IPS-18a (cell line): ENCODE results near the gene EXTL1.

Source experiments
- H3K27ac ChIP-seq: one replicate; pipeline ENCODE4 v1.5.1; 2013; ENCODE audit warnings: low read length
- H3K27me3 ChIP-seq: one replicate; pipeline ENCODE4 v1.6.1; 2013; ENCODE audit warnings: mild to moderate bottlenecking, low read length; ENCODE audit not compliant: control insufficient read depth, insufficient read depth
- H3K36me3 ChIP-seq: one replicate; pipeline ENCODE4 v1.6.1; 2013; ENCODE audit warnings: low read depth, low read length; ENCODE audit not compliant: control insufficient read depth
- H3K4me1 ChIP-seq: one replicate; pipeline ENCODE4 v1.6.1; 2013; ENCODE audit warnings: low read depth, low read length; ENCODE audit not compliant: control insufficient read depth
- H3K4me3 ChIP-seq: one replicate; pipeline ENCODE4 v1.5.1; 2013; ENCODE audit warnings: low read length
- H3K9ac ChIP-seq: one replicate; pipeline ENCODE4 v1.6.1; 2013; ENCODE audit warnings: mild to moderate bottlenecking, low read length, moderate library complexity
- H3K9me3 ChIP-seq: one replicate; pipeline ENCODE4 v1.6.1; 2013; ENCODE audit warnings: low read depth, low read length; ENCODE audit not compliant: control insufficient read depth

EXTL1 gene

GRCh38 chr1:26069941-26070295, 48.3 kb downstream of the EXTL1 start:
- Histone ChIP-seq H3K27me3 (no peaks in the 10 kb centered on the region), H3K9me3 (no peaks in the 10 kb centered on the region), H3K36me3 (no peaks in the 10 kb centered on the region), H3K4me3 (no peak overlapping the region), H3K9ac (no peak overlapping the region), H3K27ac (no peak overlapping the region), H3K4me1 (no peaks in the 10 kb centered on the region)

GRCh38 chr1:26070296-26070962, 48.9 kb downstream of the EXTL1 start:
- no peak overlapping the region for H3K4me3 ChIP-seq
- no peaks in the 10 kb centered on the region for H3K9me3 ChIP-seq
- H3K36me3 ChIP-seq: no peaks in the 10 kb centered on the region
- H3K4me1 ChIP-seq: no peaks in the 10 kb centered on the region
- no peaks in the 10 kb centered on the region for H3K27me3 ChIP-seq
- no peak overlapping the region for H3K27ac ChIP-seq
- no peak overlapping the region for H3K9ac ChIP-seq

GRCh38 chr1:26070963-26071342, 49.4 kb downstream of the EXTL1 start:
- Histone ChIP-seq H3K27me3 (no peaks in the 10 kb centered on the region), H3K9me3 (no peaks in the 10 kb centered on the region), H3K27ac (no peak overlapping the region), H3K9ac (no peak overlapping the region), H3K36me3 (no peaks in the 10 kb centered on the region), H3K4me3 (no peak overlapping the region), H3K4me1 (no peaks in the 10 kb centered on the region)

- H3K9ac ChIP-seq: no peak overlapping the region
- H3K4me3 ChIP-seq: no peak overlapping the region
- H3K4me1 ChIP-seq: no peaks in the 10 kb centered on the region
- no peaks in the 10 kb centered on the region for H3K9me3 ChIP-seq
- H3K36me3 ChIP-seq: no peaks in the 10 kb centered on the region
- H3K27ac ChIP-seq: no peak overlapping the region
- no peaks in the 10 kb centered on the region for H3K27me3 ChIP-seq
Observed at GRCh38 chr1:26072305-26072704, 50.7 kb downstream of the EXTL1 start.

GRCh38 chr1:26075421-26076144, 54.0 kb downstream of the EXTL1 start:
- Histone ChIP-seq H3K4me3 (no peak overlapping the region), H3K27ac (no peak overlapping the region), H3K27me3 (no peaks in the 10 kb centered on the region), H3K4me1 (peaks cover 6% of the 10 kb centered on the region), H3K9me3 (no peaks in the 10 kb centered on the region), H3K9ac (no peak overlapping the region), H3K36me3 (no peaks in the 10 kb centered on the region)

- Histone ChIP-seq H3K9me3 (no peaks in the 10 kb centered on the region), H3K36me3 (no peaks in the 10 kb centered on the region), H3K27ac (no peak overlapping the region), H3K27me3 (no peaks in the 10 kb centered on the region), H3K4me3 (no peak overlapping the region), H3K9ac (no peak overlapping the region), H3K4me1 (peaks cover 6% of the 10 kb centered on the region)
Observed at GRCh38 chr1:26077524-26077923, 55.9 kb downstream of the EXTL1 start.

GRCh38 chr1:26078286-26079177, 57.0 kb downstream of the EXTL1 start:
- Histone ChIP-seq H3K9ac (no peak overlapping the region), H3K27ac (no peak overlapping the region), H3K27me3 (no peaks in the 10 kb centered on the region), H3K9me3 (no peaks in the 10 kb centered on the region), H3K4me1 (peaks cover 6% of the 10 kb centered on the region), H3K36me3 (no peaks in the 10 kb centered on the region), H3K4me3 (no peak overlapping the region)

- Histone ChIP-seq H3K27me3 (no peaks in the 10 kb centered on the region), H3K9ac (no peak overlapping the region), H3K4me1 (peaks cover 6% of the 10 kb centered on the region), H3K36me3 (no peaks in the 10 kb centered on the region), H3K27ac (no peak overlapping the region), H3K4me3 (no peak overlapping the region), H3K9me3 (no peaks in the 10 kb centered on the region)
Observed at GRCh38 chr1:26079178-26079563, 57.6 kb downstream of the EXTL1 start.

- no peaks in the 10 kb centered on the region for H3K9me3 ChIP-seq
- no peak overlapping the region for H3K4me3 ChIP-seq
- H3K4me1 ChIP-seq: peaks cover 6% of the 10 kb centered on the region
- H3K9ac ChIP-seq: no peak overlapping the region
- no peaks in the 10 kb centered on the region for H3K36me3 ChIP-seq
- no peaks in the 10 kb centered on the region for H3K27me3 ChIP-seq
- no peak overlapping the region for H3K27ac ChIP-seq
Observed at GRCh38 chr1:26079960-26080814, 58.6 kb downstream of the EXTL1 start.

GRCh38 chr1:26081267-26082019, 59.9 kb downstream of the EXTL1 start:
- H3K36me3 ChIP-seq: no peaks in the 10 kb centered on the region
- H3K4me1 ChIP-seq: peaks cover 6% of the 10 kb centered on the region

More at GRCh38 chr1:26081267-26082019, 59.9 kb downstream of the EXTL1 start:
- H3K9me3 ChIP-seq: no peaks in the 10 kb centered on the region
- no peak overlapping the region for H3K9ac ChIP-seq
- H3K27ac ChIP-seq: no peak overlapping the region
- no peaks in the 10 kb centered on the region for H3K27me3 ChIP-seq
- H3K4me3 ChIP-seq: no peak overlapping the region
